HG02588 (cell line): ENCODE results near the gene UNC45A.

Experiments used
- ATAC-seq: cut with Tn5 transposase; IDR thresholded peaks from one replicate; pipeline ENCODE4 v1.9.1; 2021; ENCODE audit warnings: mild to moderate bottlenecking, moderate library complexity; ENCODE audit not compliant: unreplicated experiment

UNC45A gene

GRCh38 chr15:90941038-90941437 lies 6.0 kb downstream of the UNC45A start:
- ATAC-seq = no peak

GRCh38 chr15:90942354-90943120 lies 7.5 kb downstream of the UNC45A start:
- no peak for ATAC-seq

- no peak for ATAC-seq
These were observed 10.0 kb downstream of the UNC45A start for GRCh38 chr15:90945091-90945490.

GRCh38 chr15:90946538-90946937 lies 11.5 kb downstream of the UNC45A start:
- no peak for ATAC-seq

GRCh38 chr15:90946941-90947576 lies 12.0 kb downstream of the UNC45A start:
- ATAC-seq = no peak

GRCh38 chr15:90947577-90948357 lies 12.7 kb downstream of the UNC45A start:
- no peak for ATAC-seq

- no peak for ATAC-seq
These were observed 13.4 kb downstream of the UNC45A start for GRCh38 chr15:90948506-90948905.

GRCh38 chr15:90949979-90950675 lies 15.0 kb downstream of the UNC45A start:
- no peak for ATAC-seq

- no peak for ATAC-seq
These were observed 15.6 kb downstream of the UNC45A start for GRCh38 chr15:90950676-90951075.

GRCh38 chr15:90952901-90953677 lies 18.0 kb downstream of the UNC45A start:
- no peak for ATAC-seq

- no peak for ATAC-seq
These were observed 19.0 kb downstream of the UNC45A start for GRCh38 chr15:90953947-90954711.

GRCh38 chr15:90954712-90955623 lies 19.9 kb downstream of the UNC45A start, which contains the start of gene RCCD1:
Gene RCCD1 (plus strand): TSS chr15:90954884. CDS start chr15:90956735, 1,851 bp downstream.
- peak; percentile 88 for ATAC-seq

GRCh38 chr15:90955624-90956273 lies 20.7 kb downstream of the UNC45A start:
- ATAC-seq = no peak

- no peak for ATAC-seq
These were observed 21.4 kb downstream of the UNC45A start for GRCh38 chr15:90956274-90957030.

GRCh38 chr15:90957031-90957790 lies 22.1 kb downstream of the UNC45A start:
- ATAC-seq = no peak

GRCh38 chr15:90957791-90958190 lies 22.7 kb downstream of the UNC45A start:
- no peak for ATAC-seq
